ENCODE data around the gene FBXO34. TPM values are rescaled to one million over a fixed set of nuclear protein-coding genes. Genes with fewer than 3 reads are reported as not detected.

The FBXO34 gene
- total and polyA plus RNA-seq, 10 of the 15 experiments (the other 5 are each of a cell fraction or from before 2014, with no cell fraction given): 5.6 to 22.8 (median 17.6) TPM

GRCh38 chr14:55270832-55271571 lies at the start of gene FBXO34 (continued):
- TF ChIP-seq E2F8 (IDR thresholded peaks at IDR 0.05; ENCODE audit: low read depth, partially characterized antibody) (peak; percentile 50), ZNF622 (IDR thresholded peaks at IDR 0.05) (no peak), IRF5 (IDR thresholded peaks at IDR 0.05; ENCODE audit: borderline replicate concordance) (no peak), NBN (IDR thresholded peaks at IDR 0.05) (peak; percentile 100), GATAD2B (conservative IDR thresholded peaks at IDR 0.05; ENCODE audit: low read depth) (peak; percentile 83), FOS (IDR thresholded peaks at IDR 0.05; ENCODE audit: borderline replicate concordance, extremely low read depth, insufficient read length) (no peak), MLLT1 (IDR thresholded peaks at IDR 0.05) (peak; percentile 63; the same call in 1 of the 2 replicates), ELK1 (IDR thresholded peaks at IDR 0.05; ENCODE audit: low read depth, low read length) (0 out of 2 replicates have a peak, but pooled peaks have one; percentile 50), BMI1 (IDR thresholded peaks at IDR 0.05; ENCODE audit: borderline replicate concordance) (no peak), HCFC1 (IDR thresholded peaks at IDR 0.05; ENCODE audit: low read length) (no peak; the same call in none of the 2 replicates), ZBTB40 (IDR thresholded peaks at IDR 0.05; ENCODE audit: borderline replicate concordance) (no peak; the same call in 1 of the 2 replicates), CHD4 (IDR thresholded peaks at IDR 0.05) (no peak), PKNOX1 (IDR thresholded peaks at IDR 0.05) (peak; percentile 87), ESRRA (IDR thresholded peaks at IDR 0.05; ENCODE audit: low read length) (peak; percentile 71), IKZF2 (IDR thresholded peaks at IDR 0.05) (peak; percentile 57 to 83), PAX5 (IDR thresholded peaks at IDR 0.05; ENCODE audit: borderline replicate concordance, low read depth, low read length) (peak; percentile 45; the same call in 1 of the 2 replicates)

Data from GM12878 (cell line).